DMS 273 (cell line): ENCODE measurements around the gene EDN3.
A peak's percentile ranks its signal among the peaks of the same experiment; 100 is the strongest.

Experiments
- DNase-seq: peaks from one replicate; lab custom pipeline; 2025; ENCODE audit not compliant: unreplicated experiment; lab: John Stamatoyannopoulos, UW

EDN3 gene

GRCh38 chr20:59300333-59301081 lies at the start of gene EDN3:
EDN3 (plus strand) TSS chr20:59300611; CDS start chr20:59300813, 202 bp downstream.
- peak; percentile 35 for DNase-seq

GRCh38 chr20:59253325-59253724 lies 47.1 kb upstream of the EDN3 start:
- DNase-seq: no peak

- DNase-seq: peak; percentile 76
Observed at GRCh38 chr20:59253779-59254319, 46.6 kb upstream of the EDN3 start.

- DNase-seq: no peak
Observed at GRCh38 chr20:59255256-59255655, 45.2 kb upstream of the EDN3 start.

- DNase-seq: no peak
Observed at GRCh38 chr20:59258221-59258621, 42.2 kb upstream of the EDN3 start.

GRCh38 chr20:59259946-59260345 lies 40.5 kb upstream of the EDN3 start:
- DNase-seq: no peak

GRCh38 chr20:59265298-59265697 lies 35.1 kb upstream of the EDN3 start:
- DNase-seq: no peak

GRCh38 chr20:59268870-59269269 lies 31.5 kb upstream of the EDN3 start:
- DNase-seq: no peak

GRCh38 chr20:59269411-59270025 lies 30.9 kb upstream of the EDN3 start:
- DNase-seq: no peak

GRCh38 chr20:59270380-59270779 lies 30.0 kb upstream of the EDN3 start:
- no peak for DNase-seq

- no peak for DNase-seq
Observed at GRCh38 chr20:59273739-59274357, 26.6 kb upstream of the EDN3 start.

- no peak for DNase-seq
Observed at GRCh38 chr20:59276938-59277337, 23.5 kb upstream of the EDN3 start.

- DNase-seq: no peak
Observed at GRCh38 chr20:59284470-59284869, 15.9 kb upstream of the EDN3 start.

GRCh38 chr20:59289994-59290393 lies 10.4 kb upstream of the EDN3 start:
- no peak for DNase-seq

GRCh38 chr20:59291740-59292383 lies 8.5 kb upstream of the EDN3 start:
- peak; percentile 50 for DNase-seq

GRCh38 chr20:59295531-59295930 lies 4.9 kb upstream of the EDN3 start:
- DNase-seq: peak; percentile 13

- DNase-seq: no peak
Observed at GRCh38 chr20:59297686-59298085, 2.7 kb upstream of the EDN3 start.

- DNase-seq: peak; percentile 30
Observed at GRCh38 chr20:59299945-59300332, 472 bp upstream of the EDN3 start.

- DNase-seq: no peak
Observed at GRCh38 chr20:59301343-59302007, 1.1 kb downstream of the EDN3 start.

- DNase-seq: peak; percentile 74
Observed at GRCh38 chr20:59305908-59306655, 5.7 kb downstream of the EDN3 start.
